Fibroblast of pulmonary artery (primary cell): ENCODE data around the gene POU4F1.

Experiments
- DNase-seq: peaks from one replicate; pipeline ENCODE4 v3.0.0-alpha.2; 2010; ENCODE audit warnings: low read depth
- H3K4me3 ChIP-seq: replicated peaks from 2 replicates; pipeline ENCODE4 v1.5.1; 2011; ENCODE audit warnings: low read depth, mild to moderate bottlenecking, control low read depth, low read length, moderate library complexity
- CTCF ChIP-seq: IDR thresholded peaks from 2 replicates; pipeline ENCODE4 v1.5.1; 2011; ENCODE audit warnings: mild to moderate bottlenecking, control low read depth, low read length, inconsistent platforms; ENCODE audit errors: missing control alignments

POU4F1 gene

GRCh38 chr13:78611040-78611439, 7.7 kb upstream of the POU4F1 start:
- no peak overlapping the region for H3K4me3 ChIP-seq
- TF ChIP-seq CTCF: no peak
- DNase-seq: no peak

DNA sequence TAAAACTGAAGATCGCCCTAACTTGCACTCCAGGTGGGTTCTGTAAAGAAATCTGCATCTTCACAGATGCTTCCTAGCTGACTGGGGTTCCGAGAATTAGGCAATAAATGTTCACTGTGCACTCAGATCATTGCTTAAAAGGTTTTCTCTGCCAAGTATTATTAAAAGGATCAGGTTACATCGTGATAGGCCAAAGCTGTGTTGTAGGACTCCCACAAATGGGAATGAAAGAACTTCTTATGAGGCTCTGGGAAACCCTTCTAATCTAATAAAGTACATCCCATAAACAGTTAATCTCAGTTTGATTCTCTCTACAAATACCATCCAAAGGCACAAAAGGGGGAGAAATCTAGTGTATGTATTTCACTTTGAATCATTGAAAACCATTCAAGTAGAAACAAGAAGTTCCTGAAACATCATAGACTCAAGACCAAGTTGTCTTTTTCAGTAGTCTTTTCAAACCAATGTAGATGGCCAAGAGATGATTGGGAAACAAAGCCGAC, 7.1 kb upstream of the POU4F1 start:
- DNase-seq: peak; percentile 61
- H3K4me3 ChIP-seq: no peak overlapping the region
- TF ChIP-seq CTCF: no peak

GRCh38 chr13:78609464-78610205, 6.3 kb upstream of the POU4F1 start:
- DNase-seq: no peak
- TF ChIP-seq CTCF: no peak
- H3K4me3 ChIP-seq: peak overlapping the region; percentile 59

GRCh38 chr13:78608688-78609463, 5.5 kb upstream of the POU4F1 start:
- TF ChIP-seq CTCF: no peak
- H3K4me3 ChIP-seq: peak overlapping the region; percentile 59
- DNase-seq: no peak

DNA sequence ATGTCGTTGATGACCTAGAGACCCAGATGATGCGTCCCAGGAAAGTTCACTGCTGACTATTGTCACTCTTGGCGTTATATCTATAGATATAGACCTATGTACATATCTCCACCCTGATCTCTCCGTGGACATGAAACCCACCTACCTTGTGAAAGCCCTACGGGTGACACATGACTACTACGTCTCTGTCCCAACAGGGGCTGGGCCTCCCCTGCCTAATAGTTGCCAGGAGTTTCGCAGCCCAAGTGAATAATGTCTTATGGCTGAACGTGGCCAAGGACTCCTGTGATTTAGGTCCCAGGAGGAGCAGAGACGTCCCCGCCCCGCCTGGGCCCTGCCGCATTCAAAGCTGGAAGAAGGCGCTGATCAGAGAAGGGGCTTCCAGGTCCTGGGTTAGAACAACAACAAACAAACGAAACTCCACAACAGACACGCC, 4.9 kb upstream of the POU4F1 start:
- no peak for DNase-seq
- no peak for TF ChIP-seq CTCF
- peak overlapping the region; percentile 59 for H3K4me3 ChIP-seq

DNA sequence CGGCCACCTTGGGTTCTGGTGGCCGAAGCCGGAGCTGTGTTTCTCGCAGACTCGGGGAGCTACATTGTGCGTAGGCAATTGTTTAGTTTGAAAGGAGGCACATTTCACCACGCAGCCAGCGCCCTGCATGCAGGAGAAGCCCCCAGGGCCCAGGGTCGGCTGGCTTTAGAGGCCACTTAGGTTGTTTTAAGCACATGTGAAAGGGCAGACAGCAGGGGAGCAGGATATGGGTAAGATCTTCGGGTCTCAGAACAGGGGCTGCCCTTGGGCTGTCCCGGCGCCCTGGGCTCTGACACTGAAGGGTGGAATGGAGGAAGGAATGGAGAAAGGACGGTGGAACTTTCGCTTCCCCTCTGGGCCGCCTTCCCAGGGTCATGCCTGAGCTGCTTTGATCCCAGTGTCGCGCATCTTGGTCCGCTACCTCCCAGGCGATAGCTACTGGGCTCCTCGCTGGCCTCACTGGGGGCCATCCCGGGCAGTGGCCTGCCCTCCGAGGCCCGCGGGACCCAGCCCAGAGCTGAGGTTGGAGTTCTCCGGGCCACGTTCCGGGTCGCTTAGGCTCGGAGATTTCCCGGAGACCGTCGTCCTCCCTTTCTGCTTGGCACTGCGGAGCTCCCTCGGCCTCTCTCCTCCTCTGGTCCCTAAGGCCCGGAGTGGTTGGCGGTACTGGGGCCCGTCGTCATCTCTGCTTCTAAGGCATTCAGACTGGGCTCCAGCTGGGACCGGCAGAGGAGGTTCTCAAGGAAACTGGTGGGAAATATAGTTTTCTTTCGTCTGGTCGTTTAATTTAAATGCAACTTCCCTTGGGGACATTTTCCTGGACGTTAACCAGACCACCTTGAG, 4.3 kb upstream of the POU4F1 start:
- TF ChIP-seq CTCF: no peak
- H3K4me3 ChIP-seq: no peak overlapping the region
- no peak for DNase-seq
